Stimulated activated CD4-positive, alpha-beta T cell treated with anti-CD3 and anti-CD28 coated beads, Interleukin-1b, Interleukin-23, amount 100 ng/mL, for 24 hours (primary cell): ENCODE results near the gene CIDEB.
A peak's percentile ranks its signal among the peaks of the same experiment; 100 is the strongest.
"Not testable (repeated sequence)": the region's sequence is repeated elsewhere in the genome, so short reads cannot be mapped to it uniquely, and the experiment has no call there.

Experiments
- DNase-seq, 4 experiments: peaks; one replicate each; pipeline ENCODE4 v3.0.0-alpha.2; 2020; ENCODE audit warnings: low read depth in 4 of 4, low spot score in 1 of 4

CIDEB gene

GRCh38 chr14:24307575-24308341 lies at the start of gene CIDEB:
CIDEB (minus strand) TSS chr14:24307977; CDS start chr14:24307858, 119 bp downstream.
- peak in 1 of 4 experiments; percentile 34 for DNase-seq

GRCh38 chr14:24356208-24356607 lies 48.4 kb upstream of the CIDEB start:
- no peak for DNase-seq

GRCh38 chr14:24355009-24355408 lies 47.2 kb upstream of the CIDEB start:
- DNase-seq = no peak

GRCh38 chr14:24354482-24354825 lies 46.7 kb upstream of the CIDEB start:
- DNase-seq = not testable (repeated sequence)

- DNase-seq = no peak
Observed at GRCh38 chr14:24353559-24354481, 46.0 kb upstream of the CIDEB start.

GRCh38 chr14:24351517-24351916 lies 43.7 kb upstream of the CIDEB start:
- no peak for DNase-seq

GRCh38 chr14:24349742-24350141 lies 42.0 kb upstream of the CIDEB start:
- DNase-seq = no peak

GRCh38 chr14:24348186-24348585 lies 40.4 kb upstream of the CIDEB start:
- no peak for DNase-seq

- no peak for DNase-seq
Observed at GRCh38 chr14:24347134-24347533, 39.4 kb upstream of the CIDEB start.

- no peak for DNase-seq
Observed at GRCh38 chr14:24343795-24344660, 36.3 kb upstream of the CIDEB start.

- DNase-seq = no peak
Observed at GRCh38 chr14:24342889-24343288, 35.1 kb upstream of the CIDEB start.

GRCh38 chr14:24340606-24341005 lies 32.8 kb upstream of the CIDEB start:
- DNase-seq = no peak

- DNase-seq = peak in 3 of 4 experiments; percentile 27 to 63 (median 46)
Observed at GRCh38 chr14:24339284-24340151, 31.7 kb upstream of the CIDEB start, which contains the start of gene RIPK3. RIPK3 (minus strand) TSS chr14:24339991; CDS start chr14:24339826, 165 bp downstream.

GRCh38 chr14:24338843-24339242 lies 31.1 kb upstream of the CIDEB start:
- no peak for DNase-seq

- no peak for DNase-seq
Observed at GRCh38 chr14:24337824-24338175, 30.0 kb upstream of the CIDEB start.

GRCh38 chr14:24337144-24337823 lies 29.5 kb upstream of the CIDEB start:
- no peak for DNase-seq

GRCh38 chr14:24335461-24336171 lies 27.8 kb upstream of the CIDEB start:
- no peak for DNase-seq

GRCh38 chr14:24334431-24335291 lies 26.9 kb upstream of the CIDEB start, which contains the start of gene ADCY4:
ADCY4 (minus strand) TSS chr14:24335071; CDS start chr14:24334652, 419 bp downstream.
- DNase-seq = no peak
